Measurements from ENCODE around the gene ZFHX3. TPM values are rescaled to one million over a fixed set of nuclear protein-coding genes. Genes with fewer than 3 reads are reported as not detected.
A peak's percentile ranks its signal among the peaks of the same experiment; 100 is the strongest.
"Not testable (repeated sequence)": the region's sequence is repeated elsewhere in the genome, so short reads cannot be mapped to it uniquely, and the experiment has no call there.

Gene ZFHX3
- total and polyA plus RNA-seq, 2 experiments from 2014 or later = 6.7 to 12.2 TPM

GRCh38 chr16:72997141-72997542 lies 50.8 kb downstream of the ZFHX3 start:
- H3K4me3 ChIP-seq = no peak overlapping the region
- H3K27ac ChIP-seq = no peak overlapping the region
- peaks cover 29% of the 10 kb centered on the region for H3K4me1 ChIP-seq (ENCODE audit: low read depth)
- no peak for TF ChIP-seq CTCF (IDR thresholded peaks at IDR 0.05; ENCODE audit: low read depth, low read length)
- H3K36me3 ChIP-seq = no peaks in the 10 kb centered on the region
- peak in 1 of 2 donors; percentile 81 for DNase-seq (ENCODE audit: low read depth in 1 of 2, low spot score in 1 of 2)
- H3K27me3 ChIP-seq = no peaks in the 10 kb centered on the region
- H3K9me3 ChIP-seq (ENCODE audit: low read depth) = no peaks in the 10 kb centered on the region

- Histone ChIP-seq H3K4me3 (no peak overlapping the region), H3K27ac (no peak overlapping the region), H3K36me3 (no peaks in the 10 kb centered on the region), H3K9me3 (ENCODE audit: low read depth) (no peaks in the 10 kb centered on the region), H3K4me1 (ENCODE audit: low read depth) (peaks cover 35% of the 10 kb centered on the region), H3K27me3 (no peaks in the 10 kb centered on the region)
- no peak for TF ChIP-seq CTCF (IDR thresholded peaks at IDR 0.05; ENCODE audit: low read depth, low read length)
- no peak for DNase-seq (ENCODE audit: low read depth in 1 of 2, low spot score in 1 of 2)
These were observed 51.5 kb downstream of the ZFHX3 start for GRCh38 chr16:72996291-72997062.

GRCh38 chr16:72995882-72996270 lies 52.1 kb downstream of the ZFHX3 start:
- not testable (repeated sequence) for H3K27me3 ChIP-seq; H3K4me3 ChIP-seq; DNase-seq (ENCODE audit: low read depth in 1 of 2, low spot score in 1 of 2); H3K36me3 ChIP-seq; H3K9me3 ChIP-seq (ENCODE audit: low read depth); H3K27ac ChIP-seq
- peaks cover 41% of the 10 kb centered on the region for H3K4me1 ChIP-seq (ENCODE audit: low read depth)

GRCh38 chr16:72995151-72995881 lies 52.6 kb downstream of the ZFHX3 start:
- Histone ChIP-seq H3K4me1 (ENCODE audit: low read depth) (peaks cover 46% of the 10 kb centered on the region), H3K9me3 (ENCODE audit: low read depth) (no peaks in the 10 kb centered on the region), H3K4me3 (no peak overlapping the region), H3K36me3 (no peaks in the 10 kb centered on the region), H3K27me3 (no peaks in the 10 kb centered on the region), H3K27ac (no peak overlapping the region)
- DNase-seq (ENCODE audit: low read depth in 1 of 2, low spot score in 1 of 2) = no peak
- peak; percentile 49 for TF ChIP-seq CTCF (IDR thresholded peaks at IDR 0.05; ENCODE audit: low read depth, low read length)

GRCh38 chr16:72992142-72992601 lies 55.8 kb downstream of the ZFHX3 start:
- Histone ChIP-seq H3K27ac (peak overlapping the region; percentile 85), H3K9me3 (ENCODE audit: low read depth) (no peaks in the 10 kb centered on the region), H3K36me3 (no peaks in the 10 kb centered on the region), H3K27me3 (no peaks in the 10 kb centered on the region), H3K4me1 (ENCODE audit: low read depth) (peaks cover 50% of the 10 kb centered on the region), H3K4me3 (no peak overlapping the region)
- DNase-seq (ENCODE audit: low read depth in 1 of 2, low spot score in 1 of 2) = peak in 1 of 2 donors; percentile 91
- no peak for TF ChIP-seq CTCF (IDR thresholded peaks at IDR 0.05; ENCODE audit: low read depth, low read length)

GRCh38 chr16:72991644-72992043 lies 56.3 kb downstream of the ZFHX3 start:
- no peaks in the 10 kb centered on the region for H3K27me3 ChIP-seq
- TF ChIP-seq CTCF (IDR thresholded peaks at IDR 0.05; ENCODE audit: low read depth, low read length) = no peak
- DNase-seq (ENCODE audit: low read depth in 1 of 2, low spot score in 1 of 2) = no peak
- peaks cover 50% of the 10 kb centered on the region for H3K4me1 ChIP-seq (ENCODE audit: low read depth)
- no peaks in the 10 kb centered on the region for H3K9me3 ChIP-seq (ENCODE audit: low read depth)
- H3K36me3 ChIP-seq = no peaks in the 10 kb centered on the region
- H3K27ac ChIP-seq = peak overlapping the region; percentile 85
- no peak overlapping the region for H3K4me3 ChIP-seq

Data from cardiac muscle cell (in vitro differentiated cells and primary cell).